Epithelial cell of esophagus (primary cell): ENCODE data around the gene POP4.

Experiments
- DNase-seq: peaks from one replicate; pipeline ENCODE4 v3.0.0; 2010; ENCODE audit warnings: low read depth
- H3K4me3 ChIP-seq: 2 replicates; pipeline ENCODE4 v1.5.1; 2011; ENCODE audit warnings: mild to moderate bottlenecking, low read length, control low read depth
- CTCF ChIP-seq: IDR thresholded peaks from 2 replicates; pipeline ENCODE4 v1.5.1; 2011; ENCODE audit warnings: low read depth, mild to moderate bottlenecking, low read length, control low read depth, inconsistent platforms; ENCODE audit not compliant: insufficient read depth; ENCODE audit errors: missing control alignments

Gene POP4

DNA sequence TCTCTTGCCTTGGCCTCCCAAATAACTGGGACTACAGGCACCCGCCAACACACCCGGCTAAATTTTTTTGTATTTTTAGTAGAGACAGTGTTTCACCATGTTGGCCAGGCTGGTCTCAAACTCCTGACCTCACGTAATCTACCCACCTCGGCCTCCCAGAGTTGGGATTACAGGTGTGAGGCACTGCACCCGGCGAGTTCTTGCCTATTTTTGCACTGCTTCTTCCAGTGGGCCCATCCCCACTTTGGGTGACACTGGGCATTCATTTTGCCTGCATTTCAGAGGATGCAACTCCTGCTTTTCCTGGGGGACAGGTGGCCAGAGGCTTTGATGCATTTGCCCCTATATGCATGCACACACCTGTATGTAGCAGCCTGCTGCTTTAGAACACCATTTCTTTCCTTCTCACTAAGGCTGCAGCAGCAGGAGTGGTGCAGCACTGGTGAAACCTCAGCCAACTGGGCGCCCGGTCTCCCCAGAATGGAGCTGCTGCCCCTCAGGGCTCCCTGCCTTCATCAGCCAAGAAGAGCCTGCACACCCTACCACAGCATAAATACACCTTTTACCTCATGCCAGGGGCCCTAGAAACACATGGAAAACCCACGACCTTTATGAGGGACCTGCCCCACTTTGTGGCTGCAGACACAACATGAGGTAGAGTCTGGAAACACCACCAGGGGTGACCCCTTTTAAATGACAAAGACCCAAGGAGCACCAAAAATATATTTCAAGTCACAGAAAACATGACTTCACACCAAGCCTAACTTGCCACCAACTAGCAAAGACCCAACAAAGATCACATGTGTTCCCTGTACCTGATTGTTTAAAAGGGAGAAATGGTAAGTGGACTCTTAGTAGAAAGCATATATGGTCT is 36.8 kb upstream of the POP4 start:
- DNase-seq = no peak
- no peak for TF ChIP-seq CTCF
- H3K4me3 ChIP-seq = no peak overlapping the region

- TF ChIP-seq CTCF = no peak
- DNase-seq = no peak
- H3K4me3 ChIP-seq = no peak overlapping the region
Measured at GRCh38 chr19:29571181-29571580, 34.9 kb upstream of the POP4 start.

DNA sequence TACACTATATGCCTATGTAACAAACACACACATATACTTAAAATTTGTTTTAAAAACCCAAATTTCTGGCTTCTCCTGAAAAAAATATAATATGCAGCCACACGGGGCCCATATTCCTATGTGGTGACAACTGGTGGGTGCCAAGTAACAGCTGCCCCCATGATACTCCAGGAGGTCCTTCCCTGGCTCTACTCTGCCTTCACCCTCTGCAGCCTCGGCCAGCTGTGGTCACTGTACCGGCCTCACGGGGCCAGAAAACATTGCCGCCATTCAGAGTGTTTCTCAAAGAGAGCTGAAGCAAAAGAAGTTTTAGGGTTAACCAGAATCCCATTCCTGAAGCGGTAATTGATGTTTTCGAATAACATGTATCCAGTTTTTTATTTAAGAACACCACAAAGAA is 32.6 kb upstream of the POP4 start:
- no peak overlapping the region for H3K4me3 ChIP-seq
- no peak for TF ChIP-seq CTCF
- DNase-seq = no peak

DNA sequence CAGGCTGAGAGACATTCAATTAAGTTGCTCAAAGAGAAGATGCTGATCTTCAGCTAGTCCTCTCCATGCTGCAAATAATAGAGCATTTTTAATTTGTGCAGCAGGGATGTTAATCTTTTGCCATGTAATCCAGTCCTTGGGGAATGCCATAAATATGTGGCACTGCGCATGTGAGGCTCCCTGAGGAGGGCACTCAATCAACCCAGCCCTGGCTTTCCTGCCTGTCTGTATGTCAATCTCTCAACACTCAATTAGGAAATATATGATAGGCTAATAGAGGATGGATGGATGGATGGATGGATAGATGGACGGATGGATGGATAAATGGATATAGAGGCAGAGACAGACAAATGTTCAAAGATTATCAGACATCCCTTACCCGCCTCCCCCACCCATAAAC is 31.6 kb upstream of the POP4 start:
- no peak for TF ChIP-seq CTCF
- H3K4me3 ChIP-seq = no peak overlapping the region
- DNase-seq = no peak

GRCh38 chr19:29576046-29576606 is 30.0 kb upstream of the POP4 start:
- no peak for TF ChIP-seq CTCF
- no peak for DNase-seq
- no peak overlapping the region for H3K4me3 ChIP-seq

DNA sequence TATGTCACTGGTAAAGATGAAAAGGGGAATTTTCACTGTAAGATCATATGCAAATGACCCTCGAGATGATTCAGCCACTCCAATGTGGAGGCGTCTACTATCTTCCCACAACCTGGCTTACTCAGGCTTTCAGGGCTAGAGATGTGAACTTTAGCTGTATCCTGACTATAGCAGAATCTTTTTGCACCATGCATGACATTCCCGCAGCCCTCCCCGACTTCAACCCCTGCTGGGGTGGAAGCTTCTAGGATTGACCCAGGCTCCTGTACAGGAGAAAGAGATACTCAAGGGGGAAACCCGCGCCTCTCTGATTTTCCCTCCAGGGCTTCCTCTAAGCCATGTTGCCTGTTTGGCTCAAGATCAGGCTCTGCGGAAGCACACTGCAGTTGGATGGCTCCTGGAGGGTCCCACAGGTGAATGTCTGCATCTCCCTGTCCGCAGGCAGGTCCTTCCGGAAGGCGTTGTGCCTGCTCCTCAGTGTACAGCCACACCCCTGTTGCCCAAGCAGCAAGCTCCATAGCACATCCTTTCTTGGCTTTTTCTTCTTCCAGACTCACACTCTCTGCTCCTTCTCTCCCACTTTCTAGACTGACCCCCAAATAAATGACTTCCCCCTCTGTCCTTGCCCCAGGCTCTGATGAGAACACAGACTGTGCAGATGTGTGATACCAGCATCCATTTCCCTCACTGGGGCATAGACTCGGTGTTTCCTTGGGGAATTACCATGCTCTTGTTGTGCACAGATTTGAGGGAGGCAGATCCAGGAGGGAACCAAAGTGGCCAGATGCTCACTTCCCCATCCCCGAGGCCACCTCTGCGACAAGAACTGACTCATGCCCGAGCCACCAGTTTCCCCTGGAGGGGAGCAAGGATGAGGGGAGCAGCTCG is 29.1 kb upstream of the POP4 start:
- peak; percentile 20 for DNase-seq
- no peak overlapping the region for H3K4me3 ChIP-seq
- no peak for TF ChIP-seq CTCF
